ENCODE results near the gene DNAH11.

DNA sequence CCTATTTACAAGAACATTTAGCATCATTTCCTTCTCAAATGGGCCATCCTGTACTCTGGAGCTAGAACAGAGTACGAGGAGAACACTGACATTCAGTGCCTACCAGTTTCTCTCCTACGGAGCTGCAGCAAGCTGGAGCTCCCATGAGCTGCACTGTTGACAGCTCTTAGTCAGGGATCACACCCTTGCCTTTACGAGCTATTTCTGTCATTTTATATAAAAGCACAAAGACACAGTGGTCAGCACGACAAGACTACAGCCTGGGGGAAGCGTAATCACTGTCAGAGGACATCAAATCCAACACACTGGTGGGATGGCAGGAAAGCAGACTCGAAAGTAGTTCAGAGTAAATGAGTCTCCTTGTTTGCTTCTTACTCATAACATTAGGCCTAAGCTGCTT lies 400.1 kb downstream of the DNAH11 start:
- TF ChIP-seq, protein P1, sequence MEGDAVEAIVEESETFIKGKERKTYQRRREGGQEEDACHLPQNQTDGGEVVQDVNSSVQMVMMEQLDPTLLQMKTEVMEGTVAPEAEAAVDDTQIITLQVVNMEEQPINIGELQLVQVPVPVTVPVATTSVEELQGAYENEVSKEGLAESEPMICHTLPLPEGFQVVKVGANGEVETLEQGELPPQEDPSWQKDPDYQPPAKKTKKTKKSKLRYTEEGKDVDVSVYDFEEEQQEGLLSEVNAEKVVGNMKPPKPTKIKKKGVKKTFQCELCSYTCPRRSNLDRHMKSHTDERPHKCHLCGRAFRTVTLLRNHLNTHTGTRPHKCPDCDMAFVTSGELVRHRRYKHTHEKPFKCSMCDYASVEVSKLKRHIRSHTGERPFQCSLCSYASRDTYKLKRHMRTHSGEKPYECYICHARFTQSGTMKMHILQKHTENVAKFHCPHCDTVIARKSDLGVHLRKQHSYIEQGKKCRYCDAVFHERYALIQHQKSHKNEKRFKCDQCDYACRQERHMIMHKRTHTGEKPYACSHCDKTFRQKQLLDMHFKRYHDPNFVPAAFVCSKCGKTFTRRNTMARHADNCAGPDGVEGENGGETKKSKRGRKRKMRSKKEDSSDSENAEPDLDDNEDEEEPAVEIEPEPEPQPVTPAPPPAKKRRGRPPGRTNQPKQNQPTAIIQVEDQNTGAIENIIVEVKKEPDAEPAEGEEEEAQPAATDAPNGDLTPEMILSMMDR (IDR thresholded peaks at IDR 0.05), result no peak
- TF ChIP-seq EZH2 (IDR thresholded peaks at IDR 0.05), result no peak
- no peak for TF ChIP-seq EZH2phosphoT487 (IDR thresholded peaks at IDR 0.05)

All from neural progenitor cell (in vitro differentiated cells).